PC-3 (cell line): ENCODE measurements around the gene TMEM256. TPM values are rescaled to one million over a fixed set of nuclear protein-coding genes. Genes with fewer than 3 reads are reported as not detected.

Experiments
- ATAC-seq: fragments of 200-7000 bp; cut with Tn5 transposase; 2 replicates; pipeline ENCODE4 v1.9.1; 2020; ENCODE audit warnings: mild to moderate bottlenecking, moderate library complexity
- BruUV-seq: library from RNA; stranded (reverse); fragments of 400-500 nt; replicated peaks from 2 replicates; lab custom pipeline; 2021; lab: Mats Ljungman, UMichigan
- CTCF ChIA-PET: fragments of 300-600 bp; sonication (Branson Sonifier 250); formaldehyde crosslinking; loops from one replicate; lab custom pipeline; 2022; ENCODE audit warnings: antibody characterized with exemption; lab: Charles Lee
- POLR2A ChIA-PET: fragments of 300-600 bp; sonication (Branson Sonifier 250); formaldehyde crosslinking; loops from one replicate; lab custom pipeline; 2022; ENCODE audit warnings: antibody characterized with exemption; ENCODE audit not compliant: unreplicated experiment; lab: Charles Lee
- DNase-seq: peaks from one replicate; pipeline ENCODE4 v3.0.0-alpha.2; 2015
- H2AFZ ChIP-seq: fragments of 300-600 bp; sonication (generic); 2 replicates; pipeline ENCODE4 v1.6.0; 2016; ENCODE audit warnings: antibody characterized with exemption, low read length
- H3F3A ChIP-seq: fragments of 300-600 bp; sonication (generic); one replicate; pipeline ENCODE4 v1.6.0; 2017; ENCODE audit warnings: antibody characterized with exemption, low read length, control low read depth, mild to moderate bottlenecking; ENCODE audit not compliant: unreplicated experiment
- H3K27ac ChIP-seq: fragments of 300-600 bp; sonication (generic); 2 replicates; pipeline ENCODE4 v1.5.1; 2016; ENCODE audit warnings: mild to moderate bottlenecking, low read length
- H3K27me3 ChIP-seq: fragments of 300-600 bp; sonication (generic); 2 replicates; pipeline ENCODE4 v1.6.1; 2016; ENCODE audit warnings: low read length, mixed read lengths
- H3K36me3 ChIP-seq: fragments of 300-600 bp; sonication (generic); 2 replicates; pipeline ENCODE4 v1.6.1; 2016; ENCODE audit warnings: low read depth, mixed run types, low read length, mixed read lengths
- H3K4me1 ChIP-seq: fragments of 300-600 bp; sonication (generic); 2 replicates; pipeline ENCODE4 v1.5.1; 2016; ENCODE audit warnings: low read length; ENCODE audit not compliant: insufficient read depth
- H3K4me2 ChIP-seq: fragments of 300-600 bp; sonication (generic); 2 replicates; pipeline ENCODE4 v1.6.0; 2016; ENCODE audit warnings: low read length
- H3K4me3 ChIP-seq: fragments of 300-600 bp; sonication (generic); 2 replicates; pipeline ENCODE4 v1.5.1; 2016; ENCODE audit warnings: mild to moderate bottlenecking, low read length, mixed read lengths
- H3K79me2 ChIP-seq: fragments of 300-600 bp; sonication (generic); 2 replicates; pipeline ENCODE4 v1.6.1; 2017; ENCODE audit warnings: low read length, mixed read lengths
- H3K9ac ChIP-seq: fragments of 300-600 bp; sonication (generic); 2 replicates; pipeline ENCODE4 v1.6.0; 2016; ENCODE audit warnings: mild to moderate bottlenecking, low read length
- H3K9me2 ChIP-seq: fragments of 300-600 bp; sonication (generic); replicated peaks from 2 replicates; pipeline ENCODE4 v1.6.1; 2016; ENCODE audit warnings: mixed run types, low read length, mixed read lengths
- H3K9me3 ChIP-seq: fragments of 300-600 bp; sonication (generic); 2 replicates; pipeline ENCODE4 v1.6.1; 2016; ENCODE audit warnings: low read length, mixed read lengths
- H4K20me1 ChIP-seq: fragments of 300-600 bp; sonication (generic); 2 replicates; pipeline ENCODE4 v1.6.1; 2016; ENCODE audit warnings: low read length, mixed read lengths
- EZH2 ChIP-seq: fragments of 300-600 bp; sonication (generic); IDR thresholded peaks from one replicate; pipeline ENCODE4 v1.6.1; 2017; ENCODE audit warnings: antibody characterized with exemption, mild to moderate bottlenecking, low read length; ENCODE audit not compliant: unreplicated experiment
- EZH2phosphoT487 ChIP-seq: fragments of 300-600 bp; sonication (generic); IDR thresholded peaks from 2 replicates; pipeline ENCODE4 v1.6.1; 2018; ENCODE audit warnings: mild to moderate bottlenecking, antibody characterized with exemption, low read length, borderline replicate concordance
- intact Hi-C: fragments of 100-400 bp; cut with micrococcal nuclease; formaldehyde crosslinking; loops from 2 replicates; pipeline ENCODE4 v1.9.0; 2023
- total RNA-seq: library from RNA; depleted of rRNA; stranded (reverse); fragments of >200 nt; gene quantifications from 2 replicates; pipeline ENCODE4 v1.2.3, GENCODE V29; 2014
- TF ChIP-seq, protein P1 (sequence below): fragments of 300-600 bp; sonication (generic); conservative IDR thresholded peaks from 2 replicates; pipeline ENCODE4 v1.5.1; 2017; ENCODE audit warnings: antibody characterized with exemption, low read depth, mild to moderate bottlenecking, low read length

Gene TMEM256
- total RNA-seq, 1 experiment from 2014 or later = 82.4 TPM

DNA sequence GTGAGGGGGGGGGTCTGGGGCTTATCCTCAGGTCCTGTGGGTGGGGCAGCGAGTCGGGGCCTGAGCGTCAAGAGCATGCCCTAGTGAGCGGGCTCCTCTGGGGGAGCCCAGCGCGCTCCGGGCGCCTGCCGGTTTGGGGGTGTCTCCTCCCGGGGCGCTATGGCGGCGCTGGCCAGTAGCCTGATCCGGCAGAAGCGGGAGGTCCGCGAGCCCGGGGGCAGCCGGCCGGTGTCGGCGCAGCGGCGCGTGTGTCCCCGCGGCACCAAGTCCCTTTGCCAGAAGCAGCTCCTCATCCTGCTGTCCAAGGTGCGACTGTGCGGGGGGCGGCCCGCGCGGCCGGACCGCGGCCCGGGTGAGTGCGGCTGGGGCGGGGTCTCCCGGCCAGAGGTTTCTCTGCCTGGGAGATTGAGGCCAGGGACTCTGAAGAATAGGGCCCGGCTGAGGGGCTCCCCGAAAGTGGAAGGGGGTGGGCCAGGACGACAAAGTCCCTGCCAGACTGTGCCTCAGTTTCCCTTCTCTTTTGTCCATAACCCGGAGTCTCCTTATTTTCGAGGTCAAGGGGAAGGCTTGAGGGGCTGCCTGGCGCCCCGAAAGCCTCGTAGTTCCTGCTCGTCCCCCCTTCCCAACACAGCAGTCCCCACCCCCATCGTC lies 35.7 kb upstream of the TMEM256 start, which contains the start of gene FGF11:
Gene FGF11 (plus strand): TSS at position 51 of the 651 bp plus-strand sequence. CDS start 109 bp downstream, at position 160.
- Histone ChIP-seq H3K36me3 (no peaks in the 10 kb centered on the region), H3K27ac (no peak within 1 kb of the TSS), H3F3A (no peaks in the 10 kb centered on the region), H3K79me2 (0 out of 2 replicates have a peak, but pooled peaks cover 5% of the 10 kb centered on the region), H2AFZ (peak within 1 kb of the TSS; percentile 81), H3K9me3 (no peaks in the 10 kb centered on the region), H3K9me2 (no peaks in the 10 kb centered on the region), H3K9ac (peak within 1 kb of the TSS; percentile 48), H3K4me3 (peak within 1 kb of the TSS; percentile 74), H3K4me1 (peaks cover 4% of the 10 kb centered on the region; the same call in 1 of the 2 replicates), H3K4me2 (peak within 1 kb of the TSS; percentile 98), H3K27me3 (no peaks in the 10 kb centered on the region), H4K20me1 (no peaks in the 10 kb centered on the region)
- DNase-seq (no peak), ATAC-seq (no peak)
- ChIA-PET POLR2A (no interaction called here), CTCF (interaction anchor here (0.5 kb wide), 1 partner anchor 15 kb away, joined by 3 read pairs; no protein-coding TSS in a partner anchor)
- TF ChIP-seq EZH2 = no peak
- TF ChIP-seq EZH2phosphoT487 = no peak
- TF ChIP-seq, protein P1, sequence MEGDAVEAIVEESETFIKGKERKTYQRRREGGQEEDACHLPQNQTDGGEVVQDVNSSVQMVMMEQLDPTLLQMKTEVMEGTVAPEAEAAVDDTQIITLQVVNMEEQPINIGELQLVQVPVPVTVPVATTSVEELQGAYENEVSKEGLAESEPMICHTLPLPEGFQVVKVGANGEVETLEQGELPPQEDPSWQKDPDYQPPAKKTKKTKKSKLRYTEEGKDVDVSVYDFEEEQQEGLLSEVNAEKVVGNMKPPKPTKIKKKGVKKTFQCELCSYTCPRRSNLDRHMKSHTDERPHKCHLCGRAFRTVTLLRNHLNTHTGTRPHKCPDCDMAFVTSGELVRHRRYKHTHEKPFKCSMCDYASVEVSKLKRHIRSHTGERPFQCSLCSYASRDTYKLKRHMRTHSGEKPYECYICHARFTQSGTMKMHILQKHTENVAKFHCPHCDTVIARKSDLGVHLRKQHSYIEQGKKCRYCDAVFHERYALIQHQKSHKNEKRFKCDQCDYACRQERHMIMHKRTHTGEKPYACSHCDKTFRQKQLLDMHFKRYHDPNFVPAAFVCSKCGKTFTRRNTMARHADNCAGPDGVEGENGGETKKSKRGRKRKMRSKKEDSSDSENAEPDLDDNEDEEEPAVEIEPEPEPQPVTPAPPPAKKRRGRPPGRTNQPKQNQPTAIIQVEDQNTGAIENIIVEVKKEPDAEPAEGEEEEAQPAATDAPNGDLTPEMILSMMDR = no peak
- intact Hi-C loops = loop anchor here (5.0 kb wide), 2 partner anchors 87 to 248 kb away; partner anchors contain the start of genes KCTD11, TP53 and WRAP53
- BruUV-seq = no TSS peak

DNA sequence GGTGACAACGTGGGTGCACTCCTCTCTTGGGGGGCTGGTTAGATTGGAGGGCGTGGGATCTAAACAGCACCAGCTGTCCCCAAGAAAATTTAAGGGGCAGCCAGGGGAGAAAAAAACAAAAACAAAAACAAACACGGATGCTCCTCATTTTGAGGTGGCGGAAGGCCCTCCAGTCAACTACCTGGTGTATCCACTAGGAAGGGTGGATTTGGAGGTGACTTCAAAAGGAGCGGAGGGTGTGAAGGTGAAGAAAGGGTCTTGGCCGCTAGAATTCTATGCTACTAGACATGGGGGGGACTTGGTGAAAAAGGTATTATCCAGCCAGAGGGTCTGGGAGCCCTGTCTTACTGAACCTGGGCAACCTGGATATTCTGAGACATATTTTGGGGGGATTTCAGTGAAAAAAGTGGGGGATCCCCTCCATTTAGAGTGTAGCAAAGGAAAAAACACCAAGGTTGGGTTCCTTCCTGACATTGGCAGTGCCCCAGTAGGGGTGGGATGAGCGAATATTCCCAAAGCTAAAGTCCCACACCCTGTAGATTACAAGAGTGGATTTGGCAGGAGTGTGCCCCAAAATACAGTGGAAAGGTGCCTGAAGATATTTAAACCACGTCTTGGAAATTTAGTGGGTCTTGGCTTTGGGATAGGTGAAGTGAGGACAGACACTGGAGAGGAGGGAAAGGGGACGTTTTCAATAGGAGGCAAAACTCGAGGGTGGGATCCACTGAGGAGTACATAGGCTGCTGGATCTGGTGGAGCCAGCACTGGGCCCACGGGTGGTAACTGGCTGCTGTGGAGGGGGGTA lies 35.0 kb upstream of the TMEM256 start:
- Histone ChIP-seq H3F3A (no peaks in the 10 kb centered on the region), H3K79me2 (0 out of 2 replicates have a peak, but pooled peaks cover 5% of the 10 kb centered on the region), H3K9me2 (no peaks in the 10 kb centered on the region), H3K9me3 (no peaks in the 10 kb centered on the region), H2AFZ (no peak overlapping the region), H3K27ac (no peak overlapping the region), H3K4me1 (peaks cover 4% of the 10 kb centered on the region; the same call in 1 of the 2 replicates), H3K4me2 (peak overlapping the region; percentile 98; the same call in 1 of the 2 replicates), H3K27me3 (no peaks in the 10 kb centered on the region), H4K20me1 (no peaks in the 10 kb centered on the region), H3K9ac (no peak overlapping the region), H3K36me3 (no peaks in the 10 kb centered on the region), H3K4me3 (no peak overlapping the region)
- CTCF ChIA-PET = no interaction called here
- BruUV-seq = no TSS peak
- POLR2A ChIA-PET = no interaction called here
- DNase-seq = no peak
- intact Hi-C loops = loop anchor here (5.0 kb wide), 2 partner anchors 87 to 248 kb away; partner anchors contain the start of genes KCTD11, TP53 and WRAP53
- no peak for ATAC-seq
- no peak for TF ChIP-seq EZH2
- TF ChIP-seq, protein P1 = no peak
